IMR-90 (cell line): ENCODE results near the gene STRN4. TPM values are rescaled to one million over a fixed set of nuclear protein-coding genes. Genes with fewer than 3 reads are reported as not detected.

ENCODE experiments used
- ATAC-seq: fragments of 200-7000 bp; cut with Tn5 transposase; 2 replicates; pipeline ENCODE4 v1.9.1; 2020; ENCODE audit warnings: low read depth, mild to moderate bottlenecking, moderate library complexity
- BruUV-seq: library from RNA; stranded (reverse); fragments of 400-500 nt; replicated peaks from 2 replicates; lab custom pipeline; 2021; lab: Mats Ljungman, UMichigan
- CTCF ChIA-PET: fragments of 300-600 bp; formaldehyde crosslinking; extraction: SDS; loops from one replicate; lab custom pipeline; 2021; ENCODE audit warnings: antibody characterized with exemption; lab: Yijun Ruan, JAX
- POLR2A ChIA-PET: fragments of 300-600 bp; sonication (Branson Sonifier 250); formaldehyde crosslinking; loops from one replicate; lab custom pipeline; 2022; ENCODE audit warnings: antibody characterized with exemption; ENCODE audit not compliant: unreplicated experiment; lab: Charles Lee
- DNase-seq: peaks from one replicate; pipeline ENCODE4 v3.0.0; 2013
- H2AFZ ChIP-seq: replicated peaks from 2 replicates; pipeline ENCODE3; 2013; ENCODE audit warnings: low read length, mild to moderate bottlenecking; ENCODE audit not compliant: poor library complexity
- H2AK5ac ChIP-seq: 2 replicates; pipeline ENCODE4 v1.6.1; 2013; ENCODE audit warnings: low read depth, low read length, inconsistent platforms
- H2AK9ac ChIP-seq: replicated peaks from 2 replicates; pipeline ENCODE3; 2013; ENCODE audit warnings: mild to moderate bottlenecking, low read depth, low read length, moderate library complexity; ENCODE audit not compliant: poor library complexity
- H2BK120ac ChIP-seq: 2 replicates; pipeline ENCODE4 v1.6.1; 2013; ENCODE audit warnings: low read depth, low read length, inconsistent platforms
- H2BK15ac ChIP-seq: 3 replicates; pipeline ENCODE4 v1.6.1; 2013; ENCODE audit warnings: low read depth, low read length, inconsistent platforms
- H2BK20ac ChIP-seq: 2 replicates; pipeline ENCODE4 v1.6.1; 2013; ENCODE audit warnings: low read depth, mild to moderate bottlenecking, inconsistent platforms, low read length, moderate library complexity
- H2BK5ac ChIP-seq: 2 replicates; pipeline ENCODE4 v1.6.1; 2013; ENCODE audit warnings: mild to moderate bottlenecking, low read depth, low read length, inconsistent platforms; ENCODE audit not compliant: poor library complexity, severe bottlenecking
- H3K14ac ChIP-seq: replicated peaks from 2 replicates; pipeline ENCODE4 v1.6.1; 2013; ENCODE audit warnings: low read depth, low read length, inconsistent platforms
- H3K18ac ChIP-seq: 2 replicates; pipeline ENCODE4 v1.6.1; 2013; ENCODE audit warnings: low read depth, low read length, control low read depth
- H3K23ac ChIP-seq: 2 replicates; pipeline ENCODE4 v1.6.1; 2013; ENCODE audit warnings: low read depth, low read length, inconsistent platforms
- H3K27ac ChIP-seq: 2 replicates; pipeline ENCODE4 v1.5.1; 2013; ENCODE audit warnings: mild to moderate bottlenecking, control low read depth, low read length; ENCODE audit not compliant: insufficient read depth
- H3K27me3 ChIP-seq: 2 replicates; pipeline ENCODE4 v1.6.1; 2013; ENCODE audit warnings: low read length; ENCODE audit not compliant: control insufficient read depth, insufficient read depth
- H3K36me3 ChIP-seq: 2 replicates; pipeline ENCODE4 v1.6.1; 2013; ENCODE audit warnings: low read length, mixed read lengths; ENCODE audit not compliant: control insufficient read depth, insufficient read depth
- H3K4ac ChIP-seq: 2 replicates; pipeline ENCODE4 v1.6.1; 2013; ENCODE audit warnings: low read depth, low read length, inconsistent platforms
- H3K4me1 ChIP-seq: 2 replicates; pipeline ENCODE4 v1.6.1; 2013; ENCODE audit warnings: low read length, mixed read lengths; ENCODE audit not compliant: control insufficient read depth, insufficient read depth
- H3K4me2 ChIP-seq: 2 replicates; pipeline ENCODE4 v1.6.1; 2013; ENCODE audit warnings: low read depth, mild to moderate bottlenecking, control low read depth, low read length, moderate library complexity
- H3K4me3 ChIP-seq: 2 replicates; pipeline ENCODE4 v1.5.1; 2013; ENCODE audit warnings: low read depth, mild to moderate bottlenecking, control low read depth, low read length, moderate library complexity; ENCODE audit not compliant: insufficient read depth
- H3K56ac ChIP-seq: 2 replicates; pipeline ENCODE4 v1.6.1; 2013; ENCODE audit warnings: low read length, inconsistent platforms; ENCODE audit not compliant: insufficient read depth; ENCODE audit errors: extremely low read depth
- H3K79me1 ChIP-seq, 2 experiments: 2 replicates each; pipeline ENCODE4 v1.6.1; 2013; ENCODE audit warnings: low read length in 2 of 2, inconsistent platforms in 1 of 2, low read depth in 1 of 2
- H3K9ac ChIP-seq: 2 replicates; pipeline ENCODE4 v1.6.1; 2013; ENCODE audit warnings: low read depth, low read length, control low read depth
- H3K9me1 ChIP-seq: 2 replicates; pipeline ENCODE4 v1.6.1; 2013; ENCODE audit warnings: low read length, inconsistent platforms; ENCODE audit not compliant: insufficient read depth
- H3K9me3 ChIP-seq: 2 replicates; pipeline ENCODE4 v1.6.1; 2013; ENCODE audit warnings: low read length; ENCODE audit not compliant: control insufficient read depth, insufficient read depth
- H4K20me1 ChIP-seq: 2 replicates; pipeline ENCODE4 v1.6.1; 2013; ENCODE audit warnings: low read length, inconsistent platforms; ENCODE audit not compliant: insufficient read depth
- H4K5ac ChIP-seq: 2 replicates; pipeline ENCODE4 v1.6.1; 2013; ENCODE audit warnings: mild to moderate bottlenecking, low read depth, low read length, control low read depth
- H4K8ac ChIP-seq, 2 experiments: 2 replicates each; pipeline ENCODE4 v1.6.1; 2013; ENCODE audit warnings: low read depth in 2 of 2, low read length in 2 of 2, control low read depth in 1 of 2, inconsistent platforms in 1 of 2
- H4K91ac ChIP-seq: 2 replicates; pipeline ENCODE4 v1.6.1; 2013; ENCODE audit warnings: low read depth, low read length, inconsistent platforms; ENCODE audit not compliant: insufficient read depth
- BHLHE40 ChIP-seq: fragments of 150-350 bp; IDR thresholded peaks from 2 replicates; pipeline ENCODE4 v1.6.1; 2016; ENCODE audit warnings: mild to moderate bottlenecking, low read depth, low read length
- CEBPB ChIP-seq: IDR thresholded peaks from 2 replicates; pipeline ENCODE4 v1.6.1; 2012; ENCODE audit warnings: low read depth, low read length, improper control_type of control experiment
- FOS ChIP-seq: fragments of 150-350 bp; IDR thresholded peaks from 2 replicates; pipeline ENCODE4 v1.6.1; 2016; ENCODE audit warnings: low read depth, low read length
- POLR2A ChIP-seq: IDR thresholded peaks from 2 replicates; pipeline ENCODE4 v1.6.1; 2012; ENCODE audit warnings: mild to moderate bottlenecking, low read depth, low read length
- RCOR1 ChIP-seq: IDR thresholded peaks from 2 replicates; pipeline ENCODE4 v1.6.1; 2012; ENCODE audit warnings: mild to moderate bottlenecking, low read length, improper control_type of control experiment; ENCODE audit not compliant: insufficient replicate concordance
- SMC3 ChIP-seq: fragments of 150-350 bp; IDR thresholded peaks from 2 replicates; pipeline ENCODE4 v1.6.1; 2016; ENCODE audit warnings: low read depth, mild to moderate bottlenecking, antibody characterized with exemption, low read length, moderate library complexity
- USF2 ChIP-seq: fragments of 150-350 bp; IDR thresholded peaks from 2 replicates; pipeline ENCODE4 v1.6.1; 2017; ENCODE audit warnings: mild to moderate bottlenecking, antibody characterized with exemption, low read length, low read depth
- WGBS, 2 experiments: methylation state at CpG; one replicate each; pipeline versions ENCODE4 v1.1.5 to v1.1.7; 2013; ENCODE audit warnings: missing lambda C conversion rate in 2 of 2; ENCODE audit not compliant: insufficient read length in 1 of 2; ENCODE audit errors: extremely low coverage in 2 of 2; 5-methylcytosine and 5-hydroxymethylcytosine counted together
- dilution Hi-C: fragments of 300-500 bp; cut with HindIII; formaldehyde crosslinking; loops from one replicate; pipeline ENCODE4 v1.14.3; 2018; ENCODE audit warnings: low sequenced_read_pairs; ENCODE audit not compliant: unreplicated experiment
- in situ Hi-C: fragments of 300-500 bp; cut with MboI; formaldehyde crosslinking; loops from 3 replicates; pipeline ENCODE4 v1.14.3; 2019; ENCODE audit warnings: low sequenced_read_pairs, inconsistent platforms, mixed read lengths
- intact Hi-C: fragments of 100-400 bp; cut with micrococcal nuclease; formaldehyde crosslinking; loops from 2 replicates; pipeline ENCODE4 v1.10.0; 2022
- polyA plus RNA-seq, 3 experiments: library from polyadenylated mRNA; depleted of rRNA; stranded (reverse); fragments of >200 nt; gene quantifications; 2 replicates each; pipeline ENCODE4 v1.2.3, GENCODE V29; 2012; ENCODE audit warnings: low replicate concordance in 1 of 3
- total RNA-seq: library from RNA; depleted of rRNA; stranded (reverse); fragments of >200 nt; gene quantifications from 2 replicates; pipeline ENCODE4 v1.2.3, GENCODE V29; 2012

Gene STRN4
- total and polyA plus RNA-seq, 2 of the 4 experiments (the other 2 are of a cell fraction) = 36.7 to 112 TPM

- H2AK9ac ChIP-seq = peak overlapping the region; percentile 89
- CTCF ChIA-PET = no interaction called here
- H2BK5ac ChIP-seq = peak overlapping the region; percentile 31
- intact Hi-C loops = no loop called here
- dilution Hi-C loops = no loop called here
- peak overlapping the region; percentile 87 for H3K27ac ChIP-seq
- H3K9me3 ChIP-seq = no peaks in the 10 kb centered on the region
- H4K91ac ChIP-seq = no peak overlapping the region; the same call in 1 of the 2 replicates
- peak overlapping the region; percentile 92 for H3K9ac ChIP-seq
- H2BK15ac ChIP-seq = no peak overlapping the region
- H3K18ac ChIP-seq = no peak overlapping the region
- TF ChIP-seq RCOR1 (no peak), POLR2A (no peak), BHLHE40 (no peak), FOS (no peak), SMC3 (no peak), USF2 (no peak), CEBPB (no peak)
- peak overlapping the region; percentile 4; the same call in 1 of the 2 replicates for H3K56ac ChIP-seq
- in situ Hi-C loops = no loop called here
- peaks cover 7% of the 10 kb centered on the region for H3K4me1 ChIP-seq
- 0 out of 2 replicates have a peak overlapping the region, but pooled peaks have one; percentile 14 for H3K14ac ChIP-seq
- H4K20me1 ChIP-seq = peaks cover 6% of the 10 kb centered on the region
- POLR2A ChIA-PET = no interaction called here
- BruUV-seq = no TSS peak
- H2BK120ac ChIP-seq = no peak overlapping the region
- no peak overlapping the region for H2AK5ac ChIP-seq
- peaks cover 3 to 50% of the 10 kb centered on the region in 2 experiments for H3K79me1 ChIP-seq
- H3K4me2 ChIP-seq = peak overlapping the region; percentile 98
- no peaks in the 10 kb centered on the region for H3K9me1 ChIP-seq
- H2BK20ac ChIP-seq = no peak overlapping the region
- ATAC-seq (peak; percentile 15), DNase-seq (no peak)
- H3K23ac ChIP-seq = peak overlapping the region; percentile 16; the same call in 1 of the 2 replicates
- no peak overlapping the region for H4K5ac ChIP-seq
- peak overlapping the region; percentile 86 for H2AFZ ChIP-seq
- H3K36me3 ChIP-seq = peaks cover 13% of the 10 kb centered on the region
- peak overlapping the region; percentile 93 for H3K4me3 ChIP-seq
- H3K4ac ChIP-seq = peak overlapping the region; percentile 63
- H3K27me3 ChIP-seq = no peaks in the 10 kb centered on the region
- WGBS, 2 experiments = 1% methylated on average over 12 of the region's 42 CpGs; no CpG with 5 or more reads in 1 of the 2 experiments
- peak overlapping the region in 1 of 2 experiments; percentile 47; a peak in 2 of 4 replicates for H4K8ac ChIP-seq
These were observed 30.1 kb downstream of the STRN4 start for GRCh38 chr19:46715975-46716671.
